Karpas-422 (cell line): Measurements from ENCODE around the gene EVA1A. TPM values are rescaled to one million over a fixed set of nuclear protein-coding genes. Genes with fewer than 3 reads are reported as not detected.

Experiments used
- DNase-seq: peaks from one replicate; pipeline ENCODE4 v3.0.0-alpha.2; 2015
- H2AFZ ChIP-seq: fragments of 200-600 bp; sonication (generic); 2 replicates; pipeline ENCODE4 v1.6.1; 2014; ENCODE audit warnings: antibody characterized with exemption, low read length, mixed read lengths
- H3K27ac ChIP-seq: fragments of 200-600 bp; sonication (generic); 2 replicates; pipeline ENCODE4 v1.5.1; 2014; ENCODE audit warnings: mild to moderate bottlenecking, low read length, moderate library complexity
- H3K27me3 ChIP-seq: fragments of 200-600 bp; sonication (generic); 2 replicates; pipeline ENCODE4 v1.6.1; 2014; ENCODE audit warnings: low read length, mixed read lengths
- H3K36me3 ChIP-seq: fragments of 200-600 bp; sonication (generic); 2 replicates; pipeline ENCODE4 v1.6.1; 2014; ENCODE audit warnings: low read length, mixed read lengths; ENCODE audit not compliant: insufficient read depth
- H3K4me1 ChIP-seq: fragments of 200-600 bp; sonication (generic); 2 replicates; pipeline ENCODE4 v1.6.1; 2014; ENCODE audit warnings: mild to moderate bottlenecking, low read length, mixed read lengths
- H3K4me2 ChIP-seq: fragments of 200-600 bp; sonication (generic); 2 replicates; pipeline ENCODE4 v1.6.1; 2014; ENCODE audit warnings: low read length, low read depth, mild to moderate bottlenecking; ENCODE audit not compliant: poor library complexity, severe bottlenecking
- H3K4me3 ChIP-seq: fragments of 200-600 bp; sonication (generic); 2 replicates; pipeline ENCODE4 v1.5.1; 2014; ENCODE audit warnings: mild to moderate bottlenecking, antibody characterized with exemption, low read length, mixed read lengths
- H3K79me2 ChIP-seq: fragments of 200-600 bp; sonication (generic); 2 replicates; pipeline ENCODE4 v1.6.1; 2014; ENCODE audit warnings: mild to moderate bottlenecking, low read length, mixed read lengths
- H3K9ac ChIP-seq: fragments of 200-600 bp; sonication (generic); 2 replicates; pipeline ENCODE4 v1.6.0; 2014; ENCODE audit warnings: low read length
- H3K9me2 ChIP-seq: fragments of 200-600 bp; sonication (generic), shearing (Covaris generic); replicated peaks from 2 replicates; pipeline ENCODE4 v1.6.0; 2014; ENCODE audit warnings: mild to moderate bottlenecking, low read length, moderate library complexity; ENCODE audit not compliant: insufficient read depth
- H3K9me3 ChIP-seq: fragments of 300-700, 200-600 bp; sonication (generic); 2 replicates; pipeline ENCODE4 v1.6.1; 2014; ENCODE audit warnings: low read length, mixed read lengths
- H4K20me1 ChIP-seq: fragments of 200-600 bp; sonication (generic); 2 replicates; pipeline ENCODE4 v1.6.1; 2014; ENCODE audit warnings: mild to moderate bottlenecking, antibody characterized with exemption, low read length, low read depth; ENCODE audit not compliant: insufficient read depth
- total RNA-seq: library from RNA; depleted of rRNA; stranded (reverse); fragments of >200 nt; shearing (Covaris generic); gene quantifications from 2 replicates; pipeline ENCODE4 v1.2.3, GENCODE V29; 2014; ENCODE audit warnings: low replicate concordance

Gene EVA1A
- total RNA-seq, 1 experiment from 2014 or later = not detected

GRCh38 chr2:75595541-75596395 is 35.0 kb upstream of the EVA1A start:
- H3K9ac ChIP-seq = no peak overlapping the region
- H2AFZ ChIP-seq = no peak overlapping the region
- H3K9me2 ChIP-seq = no peaks in the 10 kb centered on the region

GRCh38 chr2:75594596-75594995 is 33.9 kb upstream of the EVA1A start:
- no peaks in the 10 kb centered on the region for H3K4me1 ChIP-seq
- no peaks in the 10 kb centered on the region for H4K20me1 ChIP-seq
- H3K9ac ChIP-seq = no peak overlapping the region
- no peak overlapping the region for H3K4me3 ChIP-seq
- H3K4me2 ChIP-seq = no peak overlapping the region
- no peaks in the 10 kb centered on the region for H3K9me2 ChIP-seq
- no peaks in the 10 kb centered on the region for H3K27me3 ChIP-seq
- H3K27ac ChIP-seq = no peak overlapping the region
- no peaks in the 10 kb centered on the region for H3K36me3 ChIP-seq
- H3K79me2 ChIP-seq = no peaks in the 10 kb centered on the region
- no peaks in the 10 kb centered on the region for H3K9me3 ChIP-seq
- no peak for DNase-seq
- H2AFZ ChIP-seq = no peak overlapping the region

More at GRCh38 chr2:75595541-75596395, 35.0 kb upstream of the EVA1A start:
- Histone ChIP-seq H3K4me2 (no peak overlapping the region), H3K36me3 (no peaks in the 10 kb centered on the region), H3K27me3 (no peaks in the 10 kb centered on the region), H3K9me3 (no peaks in the 10 kb centered on the region), H3K4me3 (no peak overlapping the region), H3K4me1 (no peaks in the 10 kb centered on the region), H3K27ac (no peak overlapping the region), H4K20me1 (no peaks in the 10 kb centered on the region), H3K79me2 (no peaks in the 10 kb centered on the region)
- DNase-seq = no peak

GRCh38 chr2:75592888-75593287 is 32.1 kb upstream of the EVA1A start:
- Histone ChIP-seq H3K4me3 (no peak overlapping the region), H3K27me3 (no peaks in the 10 kb centered on the region), H3K9me2 (no peaks in the 10 kb centered on the region), H3K4me2 (no peak overlapping the region), H2AFZ (no peak overlapping the region), H3K9me3 (no peaks in the 10 kb centered on the region), H3K36me3 (no peaks in the 10 kb centered on the region), H3K79me2 (no peaks in the 10 kb centered on the region), H3K9ac (no peak overlapping the region), H4K20me1 (no peaks in the 10 kb centered on the region), H3K27ac (no peak overlapping the region), H3K4me1 (no peaks in the 10 kb centered on the region)
- DNase-seq = no peak

DNA sequence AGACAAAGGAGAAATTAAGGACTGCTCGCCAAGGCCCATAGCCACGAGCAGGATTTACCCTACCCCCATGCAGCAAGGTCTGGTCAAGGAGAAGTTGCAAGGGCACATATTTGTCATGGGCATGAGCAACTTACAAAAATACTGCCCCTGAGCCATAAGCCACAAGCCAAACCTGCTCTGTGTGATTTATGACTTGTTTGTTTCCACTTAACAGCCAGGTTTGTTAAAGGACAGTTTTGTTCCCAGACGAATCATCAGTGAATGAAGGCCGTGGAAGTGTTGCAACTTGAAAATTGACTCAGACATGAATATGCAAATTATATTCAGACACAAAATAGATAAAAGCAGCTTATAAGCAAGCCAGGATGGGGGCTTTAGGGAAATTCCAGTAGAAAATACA is 31.3 kb upstream of the EVA1A start:
- H3K9ac ChIP-seq = no peak overlapping the region
- H3K27ac ChIP-seq = no peak overlapping the region
- H3K4me1 ChIP-seq = no peaks in the 10 kb centered on the region
- no peaks in the 10 kb centered on the region for H3K36me3 ChIP-seq
- no peaks in the 10 kb centered on the region for H3K27me3 ChIP-seq
- no peaks in the 10 kb centered on the region for H3K9me2 ChIP-seq
- H3K4me3 ChIP-seq = no peak overlapping the region
- H2AFZ ChIP-seq = no peak overlapping the region
- H3K4me2 ChIP-seq = no peak overlapping the region
- no peaks in the 10 kb centered on the region for H3K79me2 ChIP-seq
- no peaks in the 10 kb centered on the region for H3K9me3 ChIP-seq
- no peaks in the 10 kb centered on the region for H4K20me1 ChIP-seq
- DNase-seq = no peak

GRCh38 chr2:75589391-75590105 is 28.8 kb upstream of the EVA1A start:
- Histone ChIP-seq H3K79me2 (no peaks in the 10 kb centered on the region), H2AFZ (no peak overlapping the region)

GRCh38 chr2:75587954-75588587 is 27.3 kb upstream of the EVA1A start:
- no peak overlapping the region for H3K9ac ChIP-seq
- no peak overlapping the region for H3K4me2 ChIP-seq
- no peaks in the 10 kb centered on the region for H3K9me2 ChIP-seq
- H4K20me1 ChIP-seq = no peaks in the 10 kb centered on the region
- no peak overlapping the region for H3K4me3 ChIP-seq
- no peaks in the 10 kb centered on the region for H3K79me2 ChIP-seq
- H3K4me1 ChIP-seq = no peaks in the 10 kb centered on the region
- H3K27me3 ChIP-seq = no peaks in the 10 kb centered on the region; the same call in none of the 2 replicates
- no peaks in the 10 kb centered on the region for H3K9me3 ChIP-seq
- H2AFZ ChIP-seq = no peak overlapping the region
- no peak overlapping the region for H3K27ac ChIP-seq
- H3K36me3 ChIP-seq = no peaks in the 10 kb centered on the region
- DNase-seq = no peak

More at GRCh38 chr2:75589391-75590105, 28.8 kb upstream of the EVA1A start:
- Histone ChIP-seq H3K27me3 (no peaks in the 10 kb centered on the region; the same call in 1 of the 2 replicates), H3K4me2 (no peak overlapping the region), H3K9me2 (no peaks in the 10 kb centered on the region), H4K20me1 (no peaks in the 10 kb centered on the region), H3K36me3 (no peaks in the 10 kb centered on the region), H3K9ac (no peak overlapping the region), H3K4me1 (no peaks in the 10 kb centered on the region), H3K27ac (no peak overlapping the region), H3K9me3 (no peaks in the 10 kb centered on the region), H3K4me3 (no peak overlapping the region)
- no peak for DNase-seq

- Histone ChIP-seq H3K9ac (no peak overlapping the region), H3K36me3 (no peaks in the 10 kb centered on the region)
- no peak for DNase-seq
Measured at GRCh38 chr2:75586971-75587370, 26.2 kb upstream of the EVA1A start.

GRCh38 chr2:75582840-75583239 is 22.1 kb upstream of the EVA1A start:
- Histone ChIP-seq H3K27me3 (no peaks in the 10 kb centered on the region; the same call in none of the 2 replicates), H3K9me2 (no peaks in the 10 kb centered on the region), H3K4me3 (no peak overlapping the region), H3K27ac (no peak overlapping the region), H3K4me1 (no peaks in the 10 kb centered on the region), H3K36me3 (no peaks in the 10 kb centered on the region), H3K9ac (no peak overlapping the region), H3K4me2 (no peak overlapping the region), H4K20me1 (no peaks in the 10 kb centered on the region), H2AFZ (no peak overlapping the region), H3K79me2 (no peaks in the 10 kb centered on the region), H3K9me3 (no peaks in the 10 kb centered on the region)
- DNase-seq = no peak

More at GRCh38 chr2:75586971-75587370, 26.2 kb upstream of the EVA1A start:
- Histone ChIP-seq H4K20me1 (no peaks in the 10 kb centered on the region), H3K27ac (no peak overlapping the region), H3K79me2 (no peaks in the 10 kb centered on the region), H2AFZ (no peak overlapping the region), H3K4me2 (no peak overlapping the region), H3K9me3 (no peaks in the 10 kb centered on the region), H3K27me3 (no peaks in the 10 kb centered on the region; the same call in none of the 2 replicates), H3K4me3 (no peak overlapping the region), H3K9me2 (no peaks in the 10 kb centered on the region), H3K4me1 (no peaks in the 10 kb centered on the region)
